GM12891 (cell line): Measurements from ENCODE around the gene AHCYL1.

Experiments
- POLR2A ChIP-seq: IDR thresholded peaks from 2 replicates; pipeline ENCODE4 v1.6.1; 2011; ENCODE audit warnings: low read depth, low read length, control low read depth
- TAF1 ChIP-seq: IDR thresholded peaks from 2 replicates; pipeline ENCODE4 v1.6.1; 2011; ENCODE audit warnings: low read depth, low read length, control low read depth

DNA sequence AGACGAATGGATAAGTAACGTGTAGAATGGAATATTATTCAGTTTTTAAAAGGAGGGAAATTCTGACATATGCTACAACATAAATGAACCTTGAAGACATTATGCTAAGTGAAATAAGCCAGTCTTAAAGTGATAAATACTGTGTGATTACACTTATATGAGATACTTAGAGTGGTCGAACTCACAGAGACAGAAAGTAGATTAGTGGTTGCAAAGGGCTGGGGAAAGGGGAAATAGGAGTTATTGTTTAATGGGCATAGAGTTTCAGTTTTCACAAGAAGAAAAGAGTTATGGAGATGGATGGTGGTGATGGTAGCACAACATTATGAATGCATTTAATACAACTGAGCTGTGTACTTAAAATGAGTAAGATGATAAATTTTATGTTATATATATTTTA, 14.7 kb upstream of the AHCYL1 start:
- TF ChIP-seq POLR2A (no peak), TAF1 (no peak)
